Urinary bladder (tissue), 4 donors: Measurements from ENCODE around the gene UNKL. TPM values are rescaled to one million over a fixed set of nuclear protein-coding genes. Genes with fewer than 3 reads are reported as not detected.

ENCODE experiments used
- DNase-seq: peaks from one replicate; pipeline ENCODE4 v3.0.0-alpha.2; 2015; ENCODE audit errors: extremely low spot score
- H3K27ac ChIP-seq: one replicate; pipeline ENCODE4 v1.5.1; 2013; ENCODE audit warnings: low read depth, mild to moderate bottlenecking, moderate library complexity
- H3K36me3 ChIP-seq: one replicate; pipeline ENCODE4 v1.6.1; 2013; ENCODE audit warnings: mild to moderate bottlenecking, moderate library complexity; ENCODE audit not compliant: insufficient read depth
- H3K4me1 ChIP-seq: one replicate; pipeline ENCODE4 v1.6.1; 2013; ENCODE audit warnings: mild to moderate bottlenecking, moderate library complexity; ENCODE audit not compliant: insufficient read depth
- H3K4me3 ChIP-seq: one replicate; pipeline ENCODE4 v1.5.1; 2013; ENCODE audit warnings: low read depth, low read length
- WGBS: extraction: QIAGEN DNeasy Blood & Tissue Kit; methylation state at CpG from one replicate; pipeline ENCODE4 v1.1.7; 2013; 5-methylcytosine and 5-hydroxymethylcytosine counted together
- polyA plus RNA-seq: library from polyadenylated mRNA; stranded (reverse); fragments of 200-250 nt; gene quantifications from one replicate; pipeline ENCODE4 v1.2.3, GENCODE V29; 2013
- total RNA-seq: library from RNA; depleted of rRNA; stranded (reverse); fragments of >200 nt; gene quantifications from one replicate; pipeline ENCODE4 v1.2.3, GENCODE V29; 2014
- donor health status: healthy with polysubstance abuse.
- donor health status: healthy.

The UNKL gene
- total and polyA plus RNA-seq, 2 donors: 11.2 to 18.7 TPM

- no peak for DNase-seq
- H3K4me3 ChIP-seq: no peak overlapping the region
- H3K36me3 ChIP-seq: no peaks in the 10 kb centered on the region
- H3K4me1 ChIP-seq: no peaks in the 10 kb centered on the region
- no peak overlapping the region for H3K27ac ChIP-seq
- WGBS: 72% methylated on average over 31 of the region's 31 CpGs
These were observed 75.4 kb downstream of the UNKL start for GRCh38 chr16:1338855-1339675.

GRCh38 chr16:1338119-1338730 lies 76.3 kb downstream of the UNKL start:
- H3K4me3 ChIP-seq: no peak overlapping the region
- H3K4me1 ChIP-seq: no peaks in the 10 kb centered on the region
- no peak for DNase-seq
- H3K27ac ChIP-seq: no peak overlapping the region
- 56% methylated on average over 30 of the region's 30 CpGs for WGBS
- H3K36me3 ChIP-seq: no peaks in the 10 kb centered on the region

GRCh38 chr16:1337486-1337885 lies 77.0 kb downstream of the UNKL start:
- H3K4me3 ChIP-seq: no peak overlapping the region
- H3K36me3 ChIP-seq: no peaks in the 10 kb centered on the region
- H3K4me1 ChIP-seq: no peaks in the 10 kb centered on the region
- WGBS: 40% methylated on average over 9 of the region's 9 CpGs
- DNase-seq: no peak
- H3K27ac ChIP-seq: no peak overlapping the region

GRCh38 chr16:1336619-1337018 lies 77.9 kb downstream of the UNKL start:
- Histone ChIP-seq H3K27ac (no peak overlapping the region), H3K4me1 (no peaks in the 10 kb centered on the region), H3K36me3 (no peaks in the 10 kb centered on the region), H3K4me3 (no peak overlapping the region)
- 74% methylated on average over 15 of the region's 15 CpGs for WGBS
- DNase-seq: no peak

GRCh38 chr16:1335996-1336395 lies 78.5 kb downstream of the UNKL start:
- H3K4me3 ChIP-seq: no peak overlapping the region
- no peaks in the 10 kb centered on the region for H3K4me1 ChIP-seq
- 11% methylated on average over 12 of the region's 12 CpGs for WGBS
- no peak overlapping the region for H3K27ac ChIP-seq
- H3K36me3 ChIP-seq: no peaks in the 10 kb centered on the region
- no peak for DNase-seq

GRCh38 chr16:1335211-1335971 lies 79.1 kb downstream of the UNKL start:
- WGBS: 56% methylated on average over 16 of the region's 16 CpGs
- no peaks in the 10 kb centered on the region for H3K4me1 ChIP-seq
- no peaks in the 10 kb centered on the region for H3K36me3 ChIP-seq
- H3K27ac ChIP-seq: no peak overlapping the region
- no peak for DNase-seq
- no peak overlapping the region for H3K4me3 ChIP-seq

- 37% methylated on average over 9 of the region's 9 CpGs for WGBS
- no peak for DNase-seq
- Histone ChIP-seq H3K27ac (no peak overlapping the region), H3K4me1 (no peaks in the 10 kb centered on the region), H3K4me3 (no peak overlapping the region), H3K36me3 (no peaks in the 10 kb centered on the region)
These were observed 79.8 kb downstream of the UNKL start for GRCh38 chr16:1334739-1335138.

- H3K36me3 ChIP-seq: no peaks in the 10 kb centered on the region
- 2% methylated on average over 78 of the region's 78 CpGs for WGBS
- no peak for DNase-seq
- peak overlapping the region; percentile 40 for H3K4me3 ChIP-seq
- H3K27ac ChIP-seq: no peak overlapping the region
- H3K4me1 ChIP-seq: no peaks in the 10 kb centered on the region
These were observed 80.4 kb downstream of the UNKL start for GRCh38 chr16:1333854-1334700.

GRCh38 chr16:1333149-1333812 lies 81.2 kb downstream of the UNKL start, which contains the start of gene BAIAP3:
BAIAP3 (plus strand) TSS chr16:1333645; CDS start chr16:1338550, 4,905 bp downstream.
- Histone ChIP-seq H3K27ac (no peak within 1 kb of the TSS), H3K36me3 (no peaks in the 10 kb centered on the region), H3K4me3 (peak within 1 kb of the TSS; percentile 40), H3K4me1 (no peaks in the 10 kb centered on the region)
- DNase-seq: no peak
- 3% methylated on average over 83 of the region's 83 CpGs for WGBS

GRCh38 chr16:1332618-1333148 lies 81.8 kb downstream of the UNKL start:
- no peak overlapping the region for H3K27ac ChIP-seq
- no peaks in the 10 kb centered on the region for H3K4me1 ChIP-seq
- no peak for DNase-seq
- WGBS: 6% methylated on average over 26 of the region's 26 CpGs
- peak overlapping the region; percentile 40 for H3K4me3 ChIP-seq
- H3K36me3 ChIP-seq: no peaks in the 10 kb centered on the region

- Histone ChIP-seq H3K36me3 (no peaks in the 10 kb centered on the region), H3K4me3 (peak overlapping the region; percentile 8), H3K4me1 (no peaks in the 10 kb centered on the region), H3K27ac (no peak overlapping the region)
- WGBS: 4% methylated on average over 34 of the region's 34 CpGs
- DNase-seq: peak; percentile 79
These were observed 82.5 kb downstream of the UNKL start for GRCh38 chr16:1331712-1332617.
